Uterus (tissue), 4 donors: ENCODE data around the gene CADM4. TPM values are rescaled to one million over a fixed set of nuclear protein-coding genes. Genes with fewer than 3 reads are reported as not detected.
"Not testable (repeated sequence)": the region's sequence is repeated elsewhere in the genome, so short reads cannot be mapped to it uniquely, and the experiment has no call there.

Source experiments
- DNase-seq, 2 donors: peaks; one replicate each; pipeline ENCODE4 v3.0.0-alpha.2; 2019 to 2020
- H3K27ac ChIP-seq, 2 donors: fragments of 200-600 bp; sonication (generic); 1 replicate in 1 of 2; 2 replicates in 1 of 2; pipeline ENCODE4 v1.5.1; 2016 to 2018
- H3K27me3 ChIP-seq, 2 donors: fragments of 200-600 bp; sonication (generic); one replicate each; pipeline ENCODE4 v1.5.1; 2018 to 2019; ENCODE audit warnings: control low read depth in 1 of 2
- H3K36me3 ChIP-seq, 2 donors: fragments of 200-600 bp; sonication (generic); one replicate each; pipeline ENCODE4 v1.5.1; 2019; ENCODE audit warnings: control low read depth in 1 of 2
- H3K4me1 ChIP-seq, 2 donors: fragments of 200-600 bp; sonication (generic); one replicate each; pipeline ENCODE4 v1.5.1; 2018 to 2019; ENCODE audit warnings: control low read depth in 1 of 2
- H3K4me3 ChIP-seq, 2 donors: fragments of 200-600 bp; sonication (generic); 1 replicate in 1 of 2; 2 replicates in 1 of 2; pipeline ENCODE4 v1.5.1; 2018 to 2019; ENCODE audit warnings: mild to moderate bottlenecking in 1 of 2
- H3K9me3 ChIP-seq, 2 donors: fragments of 200-600 bp; sonication (generic); one replicate each; pipeline ENCODE4 v1.5.1; 2019; ENCODE audit warnings: control low read depth in 1 of 2
- POLR2A ChIP-seq, 2 donors: fragments of 450-650 bp; IDR thresholded peaks; one replicate each; pipeline ENCODE4 v1.6.1; 2016; ENCODE audit warnings: antibody characterized with exemption in 2 of 2, mild to moderate bottlenecking in 1 of 2, moderate library complexity in 1 of 2
- intact Hi-C: fragments of 100-400 bp; cut with DNase I; formaldehyde crosslinking; loops from one replicate; pipeline ENCODE4 v1.15.1; 2023; ENCODE audit warnings: low total_unique reads
- total RNA-seq, 4 donors: library from RNA; depleted of rRNA in 3 of 4; stranded (reverse); fragments of >200 nt in 3 of 4; gene quantifications; one replicate each; pipeline versions ENCODE4 v1.1.0 to v1.2.4, GENCODE V29; 2014 to 2023
- TF ChIP-seq, protein P1 (sequence below), 4 experiments: fragments of 200-600 bp in 2 of 4; fragments of 450-650 bp in 2 of 4; sonication (generic) in 2 of 4; IDR thresholded peaks; one replicate each; pipeline ENCODE4 v1.5.1; 2016 to 2019; ENCODE audit warnings: antibody characterized with exemption in 4 of 4, mild to moderate bottlenecking in 2 of 4, moderate library complexity in 1 of 4
- donor health status: DM: yes; HTN: yes; CAD: no.

Gene CADM4
- total RNA-seq, 4 donors from 2014 or later, result 2.1 to 18.6 (median 10.5) TPM

DNA sequence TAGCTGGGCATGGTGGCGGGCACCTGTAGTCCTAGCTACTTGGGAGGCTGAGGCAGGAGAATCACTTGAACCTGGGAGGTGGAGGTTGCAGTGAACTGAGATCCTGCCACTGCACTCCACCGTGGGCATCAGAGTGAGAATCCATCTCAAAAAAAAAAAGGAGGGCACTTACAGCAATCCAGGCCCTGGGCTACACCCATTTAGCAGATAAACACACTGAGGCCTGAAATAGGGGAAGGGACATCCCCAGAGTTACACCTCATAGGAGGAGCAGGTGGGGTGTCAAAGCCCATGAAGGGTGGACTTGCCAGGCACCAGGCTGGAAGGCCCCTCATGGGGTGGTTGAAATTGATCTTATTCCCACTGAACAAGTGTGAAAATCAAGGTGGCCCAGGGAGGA is 44.3 kb upstream of the CADM4 start:
- TF ChIP-seq POLR2A (IDR thresholded peaks at IDR 0.05), result no peak
- TF ChIP-seq, protein P1, sequence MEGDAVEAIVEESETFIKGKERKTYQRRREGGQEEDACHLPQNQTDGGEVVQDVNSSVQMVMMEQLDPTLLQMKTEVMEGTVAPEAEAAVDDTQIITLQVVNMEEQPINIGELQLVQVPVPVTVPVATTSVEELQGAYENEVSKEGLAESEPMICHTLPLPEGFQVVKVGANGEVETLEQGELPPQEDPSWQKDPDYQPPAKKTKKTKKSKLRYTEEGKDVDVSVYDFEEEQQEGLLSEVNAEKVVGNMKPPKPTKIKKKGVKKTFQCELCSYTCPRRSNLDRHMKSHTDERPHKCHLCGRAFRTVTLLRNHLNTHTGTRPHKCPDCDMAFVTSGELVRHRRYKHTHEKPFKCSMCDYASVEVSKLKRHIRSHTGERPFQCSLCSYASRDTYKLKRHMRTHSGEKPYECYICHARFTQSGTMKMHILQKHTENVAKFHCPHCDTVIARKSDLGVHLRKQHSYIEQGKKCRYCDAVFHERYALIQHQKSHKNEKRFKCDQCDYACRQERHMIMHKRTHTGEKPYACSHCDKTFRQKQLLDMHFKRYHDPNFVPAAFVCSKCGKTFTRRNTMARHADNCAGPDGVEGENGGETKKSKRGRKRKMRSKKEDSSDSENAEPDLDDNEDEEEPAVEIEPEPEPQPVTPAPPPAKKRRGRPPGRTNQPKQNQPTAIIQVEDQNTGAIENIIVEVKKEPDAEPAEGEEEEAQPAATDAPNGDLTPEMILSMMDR (IDR thresholded peaks at IDR 0.05), result no peak
- no peaks in the 10 kb centered on the region for H3K4me1 ChIP-seq
- DNase-seq, result no peak
- H3K36me3 ChIP-seq, result no peaks in the 10 kb centered on the region
- intact Hi-C loops, result no loop called here
- H3K27me3 ChIP-seq, result no peaks in the 10 kb centered on the region
- H3K9me3 ChIP-seq, result no peaks in the 10 kb centered on the region
- H3K4me3 ChIP-seq, result no peak overlapping the region
- no peak overlapping the region for H3K27ac ChIP-seq

DNA sequence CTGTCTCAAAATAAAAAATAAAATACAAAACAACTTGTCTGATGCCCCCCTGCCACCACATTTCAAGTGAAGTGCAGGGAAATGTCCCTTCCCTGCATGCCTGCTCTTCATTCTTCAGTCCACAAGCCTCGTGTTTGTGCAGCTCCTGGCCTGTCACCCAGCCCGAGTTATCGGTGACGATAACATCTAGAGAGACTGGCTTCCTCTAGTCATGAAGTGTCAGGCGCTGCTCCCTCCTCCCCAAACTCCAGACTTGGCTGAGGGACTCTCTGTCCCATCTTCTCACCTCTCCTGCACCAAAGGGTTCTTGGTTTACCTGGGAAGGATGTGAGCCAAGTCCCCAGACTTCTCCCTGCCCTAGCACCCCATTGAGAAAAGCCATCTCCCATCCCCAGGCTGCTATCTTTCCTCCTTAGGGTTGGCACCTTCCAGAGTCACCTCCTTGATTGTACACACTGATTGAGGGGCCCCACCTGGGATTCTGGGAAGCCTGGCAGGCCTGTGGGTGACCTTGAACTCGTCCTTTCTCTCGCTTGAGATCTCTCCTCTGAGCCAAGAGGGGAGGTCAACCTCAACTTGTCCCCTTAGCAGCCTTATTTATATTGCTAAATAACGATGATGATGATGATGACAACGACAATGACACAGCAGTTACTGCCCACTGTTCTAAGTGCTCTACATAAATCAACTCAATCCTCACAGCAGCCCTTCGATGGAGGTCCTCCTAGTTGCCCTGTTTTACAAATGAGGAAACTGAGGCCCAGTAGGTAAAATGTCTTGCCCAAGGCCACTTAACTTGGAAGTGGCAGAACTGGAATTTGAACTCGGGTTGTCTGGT is 43.4 kb upstream of the CADM4 start:
- H3K4me1 ChIP-seq, result no peaks in the 10 kb centered on the region
- no peaks in the 10 kb centered on the region for H3K9me3 ChIP-seq
- DNase-seq, result no peak
- no peak overlapping the region for H3K4me3 ChIP-seq
- TF ChIP-seq POLR2A (IDR thresholded peaks at IDR 0.05), result no peak
- TF ChIP-seq, protein P1 (IDR thresholded peaks at IDR 0.05), result no peak
- H3K36me3 ChIP-seq, result no peaks in the 10 kb centered on the region
- intact Hi-C loops, result no loop called here
- H3K27ac ChIP-seq, result no peak overlapping the region
- no peaks in the 10 kb centered on the region for H3K27me3 ChIP-seq

GRCh38 chr19:43682269-43682668 is 42.6 kb upstream of the CADM4 start:
- H3K27me3 ChIP-seq, H3K4me3 ChIP-seq, intact Hi-C loops, H3K4me1 ChIP-seq, DNase-seq, H3K27ac ChIP-seq, H3K36me3 ChIP-seq, H3K9me3 ChIP-seq: not testable (repeated sequence)

DNA sequence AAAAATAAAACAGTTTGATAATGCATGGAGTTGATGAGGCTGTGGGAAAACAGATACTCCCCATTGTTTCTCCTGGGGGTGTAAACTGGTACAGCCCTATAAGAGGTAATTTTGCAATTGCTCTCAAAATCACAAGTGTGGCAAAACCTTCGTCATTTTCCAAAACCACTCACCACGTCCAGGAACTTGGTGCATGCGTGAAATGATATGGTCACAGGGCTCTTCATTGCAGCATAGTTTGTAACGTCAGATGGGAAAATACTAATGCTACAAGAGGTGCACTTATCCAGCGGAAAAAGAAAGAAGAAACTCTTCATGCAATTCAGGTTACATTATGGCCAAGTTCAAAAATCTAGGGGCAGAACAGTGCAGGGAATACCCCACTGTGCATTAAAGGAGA is 42.2 kb upstream of the CADM4 start:
- intact Hi-C loops, result no loop called here

DNA sequence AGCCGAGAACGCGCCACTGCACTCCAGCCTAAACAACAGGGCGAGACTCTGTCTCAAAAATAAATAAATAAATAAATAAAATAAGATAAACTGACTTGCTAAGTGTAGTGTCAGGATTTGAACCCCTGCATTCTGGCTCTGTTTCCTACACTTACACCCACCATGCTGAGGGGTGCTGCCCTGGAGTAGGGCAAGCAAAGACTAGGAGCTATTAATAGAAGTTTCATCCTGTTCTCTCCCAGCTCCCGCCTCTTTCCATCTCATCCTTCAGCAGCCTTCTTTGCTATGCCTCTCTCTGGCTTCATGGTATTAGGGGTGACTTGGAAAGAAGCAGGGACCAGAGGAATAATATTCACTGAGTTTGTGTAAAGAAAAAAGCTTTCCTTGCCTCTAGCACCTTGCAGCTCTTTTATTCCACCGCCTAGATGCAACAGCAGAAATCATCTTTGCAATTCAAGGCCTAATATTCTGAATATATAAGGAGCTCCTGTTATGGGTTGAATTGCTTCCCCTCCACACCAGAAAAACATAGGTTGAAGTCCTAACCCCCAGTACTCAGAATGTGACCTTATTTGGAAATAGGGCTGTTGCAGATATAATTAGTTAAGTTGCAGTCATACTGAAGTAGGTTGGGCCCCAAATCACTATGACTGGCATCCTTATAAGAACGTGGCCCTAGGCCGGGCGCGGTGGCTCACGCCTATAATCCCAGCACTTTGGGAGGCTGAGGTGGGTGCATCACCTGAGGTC is 39.0 kb upstream of the CADM4 start:
- intact Hi-C loops, result no loop called here
- no peak for DNase-seq
- no peaks in the 10 kb centered on the region for H3K36me3 ChIP-seq
- no peaks in the 10 kb centered on the region for H3K27me3 ChIP-seq
- TF ChIP-seq, protein P1 (IDR thresholded peaks at IDR 0.05), result no peak
- no peak for TF ChIP-seq POLR2A (IDR thresholded peaks at IDR 0.05)
- no peak overlapping the region for H3K4me3 ChIP-seq
- H3K4me1 ChIP-seq, result no peaks in the 10 kb centered on the region
- no peak overlapping the region for H3K27ac ChIP-seq
- H3K9me3 ChIP-seq, result no peaks in the 10 kb centered on the region

More for the DNA sequence above, 42.2 kb upstream of the CADM4 start:
- TF ChIP-seq POLR2A (IDR thresholded peaks at IDR 0.05), result no peak
- TF ChIP-seq, protein P1 (IDR thresholded peaks at IDR 0.05), result no peak
- Histone ChIP-seq H3K27ac (no peak overlapping the region), H3K4me3 (no peak overlapping the region), H3K36me3 (no peaks in the 10 kb centered on the region), H3K9me3 (no peaks in the 10 kb centered on the region), H3K27me3 (no peaks in the 10 kb centered on the region), H3K4me1 (no peaks in the 10 kb centered on the region)
- no peak for DNase-seq
